ENCODE results near the gene LPO.

Gene LPO

DNA sequence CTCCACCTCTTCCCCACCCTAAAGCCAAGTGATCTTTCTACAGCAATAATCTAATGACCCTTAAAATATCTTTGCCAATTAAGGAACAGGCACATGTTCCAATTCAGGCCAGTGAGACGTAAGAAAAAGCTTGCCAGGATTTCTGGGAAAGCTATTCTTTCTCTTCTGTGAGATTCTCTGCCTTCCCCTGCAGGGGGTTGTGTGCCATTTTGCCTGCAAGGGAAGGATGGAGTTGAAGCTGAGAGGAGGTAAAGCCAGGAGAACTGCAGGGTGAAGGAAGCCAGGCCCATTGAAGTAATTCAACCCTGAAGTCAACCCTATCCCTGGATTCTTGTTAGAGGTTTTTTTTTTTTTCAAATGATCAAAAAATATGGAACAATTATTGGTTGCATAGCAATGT lies 9.0 kb upstream of the LPO start:
- no peak for DNase-seq (ENCODE audit: low spot score)

DNA sequence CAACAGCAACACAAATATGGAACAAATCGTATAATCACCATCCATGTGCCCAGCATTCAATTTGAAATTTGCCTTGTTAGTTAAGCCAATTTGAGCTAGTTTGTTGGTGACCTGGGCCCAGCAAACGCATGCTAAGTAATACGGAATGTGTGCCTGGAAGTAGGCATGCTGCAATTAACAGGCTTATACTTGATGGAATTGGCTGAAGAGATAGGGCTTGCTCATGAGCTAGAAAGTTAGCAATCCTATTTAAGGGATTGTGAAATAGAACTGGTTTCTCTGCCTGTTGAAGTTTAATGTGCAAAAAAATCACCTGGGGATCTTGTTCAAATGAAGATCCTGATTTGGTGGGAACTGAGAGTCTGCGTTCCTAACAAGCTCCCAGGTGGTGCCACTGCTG lies 8.5 kb upstream of the LPO start:
- DNase-seq (ENCODE audit: low spot score): no peak

DNA sequence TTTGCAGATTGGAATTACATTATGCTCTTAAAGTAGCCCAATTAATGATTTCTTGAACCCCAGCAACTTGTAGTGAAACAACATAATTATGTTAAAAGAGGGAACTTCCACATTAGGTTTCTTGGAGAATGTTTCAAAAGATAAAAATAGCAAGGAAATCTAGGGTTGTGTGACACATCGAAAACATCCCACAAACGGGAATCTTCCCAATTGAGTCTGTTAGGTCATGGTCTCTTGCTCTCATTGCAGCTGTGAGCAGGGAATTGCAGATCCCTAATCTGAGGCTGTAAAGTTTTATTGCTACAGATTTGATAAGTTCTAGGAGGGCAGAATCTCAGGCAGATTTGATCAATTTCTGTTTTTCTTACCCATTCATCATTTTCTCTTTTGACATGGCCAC lies 6.7 kb upstream of the LPO start:
- DNase-seq (ENCODE audit: low spot score): no peak

DNA sequence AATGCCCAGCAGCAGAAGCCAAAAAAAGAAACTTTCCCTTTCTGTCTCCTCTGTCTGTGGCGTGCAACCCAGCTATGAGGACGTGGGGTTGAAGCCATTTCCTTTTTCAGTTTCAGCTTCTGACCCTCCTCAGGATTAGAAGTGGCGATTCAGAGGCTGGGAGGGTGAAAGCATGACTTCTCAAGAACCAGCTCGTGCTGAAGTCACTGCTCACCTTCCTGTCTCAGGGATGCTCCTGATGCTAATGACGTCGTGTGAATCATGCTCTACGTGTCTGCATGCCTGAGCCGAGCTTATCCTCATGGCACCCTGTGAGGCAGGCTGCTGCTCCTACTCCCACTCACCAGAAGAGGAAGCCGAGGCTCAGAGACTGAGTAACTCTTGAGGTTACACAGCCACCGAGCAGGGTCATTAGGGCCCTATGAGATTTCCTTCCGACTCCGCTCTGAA lies 5.7 kb upstream of the LPO start:
- DNase-seq (ENCODE audit: low spot score): no peak

DNA sequence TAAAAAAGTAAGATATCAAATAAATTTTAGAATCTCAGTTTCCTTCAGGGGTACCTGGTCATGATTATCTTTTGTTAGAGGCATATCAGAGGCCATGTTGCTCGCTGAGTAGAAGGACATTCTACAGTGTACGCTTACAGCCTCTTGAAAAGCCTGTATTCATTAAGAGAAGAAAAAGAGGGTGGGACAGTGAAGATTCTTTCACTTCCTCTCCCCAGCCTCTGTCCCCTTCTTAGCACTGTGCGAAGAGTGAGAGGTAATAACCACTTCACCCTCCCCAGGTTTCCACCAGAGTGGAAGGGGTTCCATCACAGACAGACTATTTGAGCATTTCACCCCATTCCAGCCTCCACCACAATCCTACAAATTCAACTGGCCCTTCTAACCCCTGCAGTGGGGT lies 4.8 kb upstream of the LPO start:
- no peak for DNase-seq (ENCODE audit: low spot score)

DNA sequence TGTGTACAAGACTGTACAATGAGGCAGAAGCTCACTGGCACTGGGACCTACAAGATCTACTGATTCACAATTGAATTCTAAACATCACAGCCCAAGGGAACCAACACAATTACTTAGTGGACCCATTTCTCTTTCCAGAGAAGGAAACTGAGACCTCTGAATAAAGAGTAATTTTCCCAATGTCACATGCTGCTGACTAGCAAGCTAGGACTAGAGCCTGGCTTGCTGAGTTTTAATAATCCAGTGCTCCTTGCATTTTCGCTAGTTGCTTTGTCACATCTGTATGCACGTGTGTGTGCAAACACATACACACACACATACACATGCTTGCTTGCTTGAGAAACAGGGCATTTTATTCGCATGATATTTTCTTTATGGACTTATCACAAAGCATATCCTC lies 3.9 kb upstream of the LPO start:
- DNase-seq (ENCODE audit: low spot score): no peak

DNA sequence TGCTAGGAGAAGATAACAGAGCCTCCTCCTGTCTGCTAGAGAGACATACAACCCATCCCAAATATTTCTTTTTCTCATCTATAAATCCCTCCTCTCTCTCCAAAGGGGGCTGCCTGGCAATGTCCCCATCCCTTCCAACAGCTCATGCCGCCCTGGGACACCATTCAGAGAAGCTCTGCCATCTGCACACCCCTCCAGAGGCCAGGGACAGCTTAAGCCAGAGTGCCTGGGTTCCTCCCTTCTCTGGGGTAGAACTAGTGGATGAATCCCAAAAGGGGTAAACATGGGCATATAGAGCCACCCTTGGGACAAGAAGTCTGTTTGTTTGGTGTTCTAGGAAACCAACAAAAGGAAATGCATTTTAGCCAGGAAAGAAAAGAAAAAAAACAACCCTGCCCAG lies 2.6 kb upstream of the LPO start:
- no peak for DNase-seq (ENCODE audit: low spot score)

DNA sequence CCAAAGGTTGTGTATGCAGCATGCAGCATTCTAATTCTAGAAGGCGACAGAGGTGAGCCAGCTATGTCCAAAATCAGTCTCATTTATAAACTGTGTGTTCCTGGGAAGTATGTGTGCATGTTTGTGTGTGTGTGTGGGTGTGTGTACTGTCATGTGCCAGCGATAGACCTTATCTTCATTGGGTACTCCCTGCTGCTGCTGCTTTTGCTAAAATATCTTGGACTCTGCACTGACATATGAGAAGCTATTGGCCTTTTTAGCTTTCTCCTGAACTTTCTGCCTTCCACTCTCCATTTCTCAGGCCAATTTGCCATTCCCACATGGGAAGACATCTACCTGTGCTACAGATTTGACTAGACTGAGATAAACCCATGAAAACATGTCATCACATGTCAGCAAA lies 2.0 kb upstream of the LPO start:
- no peak for DNase-seq (ENCODE audit: low spot score)

DNA sequence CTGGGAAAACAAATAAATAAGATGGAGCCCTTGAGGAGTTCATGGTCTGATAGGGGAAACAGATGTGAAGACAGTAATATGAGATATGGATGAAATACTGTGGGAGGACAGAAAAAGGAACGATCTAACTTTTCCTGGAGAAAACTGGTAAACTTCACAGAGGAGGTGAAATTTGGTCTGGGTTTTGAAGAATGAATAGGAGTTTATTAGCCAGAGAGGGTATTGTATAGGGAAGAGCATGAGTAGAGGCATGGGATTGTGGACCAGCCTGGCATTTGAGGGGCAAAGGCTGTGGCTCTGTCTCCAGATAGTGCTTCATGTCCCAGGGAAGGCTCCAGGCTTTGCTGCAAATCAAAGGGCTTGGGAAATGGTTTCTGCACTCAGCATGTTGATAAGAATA lies 1.6 kb downstream of the LPO start:
- DNase-seq (ENCODE audit: low spot score): no peak

DNA sequence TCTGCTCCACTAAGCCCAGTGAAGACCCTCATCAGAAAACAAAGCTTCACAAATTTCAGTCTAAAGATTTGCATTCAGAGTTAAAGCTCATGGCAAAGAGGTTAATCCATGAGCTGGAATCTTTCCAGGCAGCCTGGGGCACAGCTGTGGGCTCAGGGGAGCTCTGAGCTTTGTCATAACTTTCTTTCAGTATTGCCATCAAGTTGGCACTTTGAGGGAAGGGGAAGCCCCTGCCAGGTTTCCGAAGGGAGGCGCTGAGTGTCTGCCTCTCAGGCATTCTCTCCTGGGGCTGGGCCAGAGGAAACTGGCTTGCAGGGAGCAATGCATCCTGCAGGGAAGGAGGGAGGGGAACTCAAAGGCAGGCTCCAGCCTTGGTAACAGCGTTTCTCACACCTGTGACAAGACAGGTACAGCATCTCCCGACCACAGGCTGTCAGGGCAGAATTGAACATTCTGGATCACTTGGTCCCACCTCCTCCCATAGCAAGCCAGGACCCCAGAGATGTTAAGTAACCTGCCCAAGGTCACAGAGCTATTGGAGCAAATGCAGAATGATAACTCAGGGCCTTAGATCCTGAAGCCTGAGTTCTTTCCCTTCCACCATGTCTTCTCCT lies 3.9 kb downstream of the LPO start:
- DNase-seq (ENCODE audit: low spot score): no peak

DNA sequence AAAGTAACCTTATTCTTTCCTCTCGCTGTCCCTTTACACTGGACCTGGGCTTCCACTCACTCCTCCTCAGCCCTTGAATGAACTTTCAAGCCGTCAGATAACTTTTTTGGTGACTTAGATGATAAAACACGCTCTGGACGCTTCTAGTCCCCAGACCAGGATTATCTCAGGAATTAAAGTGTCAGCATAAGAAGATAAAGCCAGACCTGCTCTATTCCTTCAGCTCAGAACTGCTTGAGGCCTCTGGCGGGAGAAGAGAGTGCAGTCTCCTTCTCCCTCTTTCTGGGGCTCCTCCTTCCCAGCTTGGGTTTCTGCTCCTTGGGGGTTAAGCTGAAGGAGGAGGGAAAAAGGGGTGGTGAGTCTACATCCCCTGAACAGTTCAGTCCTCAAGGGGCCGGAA lies 6.6 kb downstream of the LPO start:
- no peak for DNase-seq (ENCODE audit: low spot score)

DNA sequence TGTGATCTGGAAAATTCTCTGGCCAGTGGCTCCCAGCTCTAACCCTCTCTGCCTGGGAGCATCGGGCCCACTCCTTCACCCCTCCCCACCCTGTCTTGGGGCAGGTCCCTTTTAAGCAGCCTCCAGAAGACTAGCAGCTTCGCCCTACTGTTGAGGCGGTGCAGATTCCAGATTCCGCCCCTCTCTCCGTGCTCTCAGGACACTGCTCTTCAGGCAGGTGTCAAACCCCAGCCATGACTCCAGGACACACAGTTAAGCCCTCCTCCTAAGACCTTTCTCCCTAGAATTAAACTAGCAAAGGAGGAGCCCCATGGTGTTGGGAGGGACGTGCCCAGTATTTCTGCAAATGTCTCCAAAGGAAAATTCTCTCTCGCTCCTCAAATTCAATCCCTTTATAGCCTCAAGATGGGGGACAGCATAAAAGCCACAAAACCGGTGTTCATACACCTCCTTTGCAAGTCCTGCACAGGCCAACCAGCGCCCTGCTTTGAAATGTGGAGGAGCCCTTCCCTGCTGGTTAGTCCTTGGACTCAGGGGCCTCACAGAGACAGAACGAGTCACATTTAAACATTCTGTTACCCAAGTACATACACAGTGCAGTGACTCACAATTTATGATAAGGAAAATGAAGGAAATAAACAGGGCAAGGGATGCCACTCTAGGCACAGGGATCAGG lies 7.2 kb downstream of the LPO start:
- DNase-seq (ENCODE audit: low spot score): no peak

DNA sequence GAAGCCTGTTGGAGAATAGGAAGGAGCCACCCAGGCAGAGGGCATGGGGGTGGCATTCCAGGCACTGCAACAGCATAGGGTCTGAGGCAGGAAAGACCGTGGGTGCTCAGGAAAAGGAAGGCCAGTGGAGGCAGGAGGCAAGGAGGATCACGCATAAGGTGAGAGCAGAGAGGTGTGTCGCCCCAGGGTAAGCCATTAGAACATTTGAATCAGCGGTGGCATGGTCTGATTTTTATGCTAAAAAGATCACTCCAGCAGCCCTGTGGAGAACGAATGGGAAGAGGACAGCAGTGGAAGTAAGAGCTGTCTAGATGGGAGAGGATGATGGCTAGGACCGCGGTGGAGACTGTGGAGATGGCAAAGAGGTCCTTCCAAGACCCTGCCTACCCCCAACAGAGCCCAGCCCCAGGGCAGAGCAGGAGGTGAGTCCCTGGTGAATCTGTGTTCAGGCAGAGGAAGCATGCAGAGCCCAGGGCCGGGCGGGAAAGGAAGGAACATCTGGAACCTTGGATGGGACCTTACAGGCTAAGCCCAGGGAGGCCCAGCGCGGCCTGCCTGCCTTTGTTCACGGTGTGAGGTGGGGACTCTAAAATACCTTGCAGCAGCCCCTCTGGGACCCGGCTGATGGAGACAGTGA lies 7.8 kb downstream of the LPO start:
- DNase-seq (ENCODE audit: low spot score): no peak

DNA sequence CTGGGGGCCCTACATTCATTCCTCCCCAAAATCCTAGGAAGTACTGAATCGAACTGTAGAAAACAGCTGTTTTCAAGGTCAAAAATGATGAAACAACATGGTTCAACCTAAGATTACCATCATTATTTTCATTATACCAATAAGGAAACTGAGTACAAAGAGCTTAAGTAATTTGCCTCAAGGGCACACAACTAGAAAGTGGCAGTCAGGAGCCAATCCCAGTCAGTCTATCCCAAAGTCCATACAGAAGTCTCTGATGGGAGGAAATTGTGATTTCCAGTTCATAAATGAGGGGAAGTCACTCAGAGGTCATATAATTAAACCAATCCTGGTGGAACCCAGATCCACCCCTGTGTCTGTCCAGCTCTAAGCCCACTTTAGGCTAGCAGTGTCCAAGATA lies 8.4 kb downstream of the LPO start:
- DNase-seq (ENCODE audit: low spot score): no peak

DNA sequence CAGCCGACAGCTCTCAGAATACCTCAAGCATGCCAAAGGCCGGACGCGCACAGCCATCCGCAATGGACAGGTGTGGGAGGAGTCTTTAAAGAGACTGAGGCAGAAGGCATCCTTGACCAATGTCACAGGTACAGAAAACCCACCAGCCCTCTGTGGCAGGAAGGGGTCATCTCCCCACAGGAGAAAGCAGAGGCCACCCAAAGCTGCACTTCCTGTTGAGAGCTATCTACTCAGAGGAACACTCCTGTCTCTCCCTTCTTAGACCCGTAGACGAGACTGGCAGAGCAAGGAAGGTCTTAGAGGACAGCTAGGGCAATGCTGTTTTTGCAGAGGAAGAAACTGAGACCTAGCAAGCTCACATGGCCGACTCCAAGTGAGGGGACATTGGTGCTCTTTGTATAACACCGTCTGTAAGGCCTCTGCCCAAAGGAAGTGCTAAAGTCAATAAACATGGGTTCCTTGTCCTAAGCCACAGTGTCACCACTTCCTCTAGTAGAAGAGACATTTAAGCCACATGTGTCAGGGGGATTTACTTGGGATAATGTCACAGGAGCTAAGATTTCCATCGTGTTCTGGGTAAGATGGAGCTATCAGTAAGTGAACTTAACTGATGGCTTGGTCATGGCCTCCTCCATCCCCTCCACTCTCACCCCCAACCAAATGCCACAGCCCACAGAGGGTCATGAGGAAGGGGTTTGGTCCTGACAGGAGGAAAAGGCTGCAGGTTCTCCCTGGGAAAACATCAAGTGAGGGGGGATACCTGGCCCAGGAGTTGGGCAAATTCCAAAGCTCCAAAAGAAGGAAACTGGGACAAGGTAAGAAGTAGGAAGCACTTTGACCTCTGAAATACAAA lies 9.4 kb downstream of the LPO start:
- no peak for DNase-seq (ENCODE audit: low spot score)

DNA sequence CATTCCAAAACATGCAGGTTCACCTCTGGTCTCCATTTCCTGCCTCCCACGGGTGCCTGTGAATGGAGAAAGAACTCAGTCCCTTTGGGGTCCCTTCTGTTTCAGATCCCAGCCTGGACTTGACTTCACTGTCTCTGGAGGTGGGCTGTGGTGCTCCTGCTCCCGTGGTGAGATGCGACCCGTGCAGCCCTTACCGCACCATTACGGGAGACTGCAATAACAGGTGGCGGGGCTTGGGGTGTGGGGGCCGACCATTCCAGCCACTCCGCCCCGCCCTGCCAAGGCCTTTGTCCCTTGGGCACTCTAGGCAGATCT lies 10.5 kb downstream of the LPO start:
- no peak for DNase-seq (ENCODE audit: low spot score)

DNA sequence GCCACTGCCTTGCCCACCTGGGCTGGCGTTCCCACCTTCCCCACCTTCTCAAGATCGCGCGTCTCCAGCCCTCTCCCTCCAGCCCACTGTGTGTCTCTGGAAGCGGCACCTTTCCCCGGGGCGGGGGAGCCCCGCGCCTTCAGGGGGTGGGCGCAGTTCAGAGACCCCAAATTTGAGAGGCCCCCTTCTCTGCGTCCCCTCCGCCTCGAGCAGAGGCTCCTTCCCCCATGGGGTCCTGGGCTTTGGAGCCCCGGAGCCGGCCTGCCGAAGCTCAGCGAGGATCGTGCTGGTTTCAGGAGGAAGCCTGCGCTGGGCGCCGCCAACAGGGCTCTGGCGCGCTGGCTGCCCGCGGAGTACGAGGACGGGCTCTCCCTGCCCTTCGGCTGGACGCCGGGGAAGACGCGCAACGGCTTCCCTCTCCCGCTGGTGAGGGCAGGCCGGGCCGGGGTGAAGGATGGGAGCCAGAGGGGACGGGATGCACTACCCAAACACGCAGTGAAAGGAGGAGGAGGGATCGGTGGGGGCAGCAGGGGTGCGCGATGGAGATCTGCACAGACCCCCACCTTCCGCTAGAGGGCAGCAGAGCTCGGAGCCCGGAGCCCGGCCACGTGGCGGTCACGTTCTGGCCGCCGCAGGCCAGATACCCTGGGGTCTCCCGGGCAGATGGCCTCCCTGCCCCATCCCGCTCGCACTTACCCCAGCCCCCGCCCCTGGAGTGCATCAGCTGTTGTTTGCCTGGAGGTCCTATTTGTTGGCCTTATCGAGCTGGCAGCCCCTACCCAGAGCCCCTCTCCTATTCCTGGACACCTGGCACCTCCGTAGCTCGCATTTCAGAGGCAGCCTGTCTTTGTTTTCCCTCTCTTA lies 11.1 kb downstream of the LPO start:
- peak; percentile 69 for DNase-seq (ENCODE audit: low spot score)

DNA sequence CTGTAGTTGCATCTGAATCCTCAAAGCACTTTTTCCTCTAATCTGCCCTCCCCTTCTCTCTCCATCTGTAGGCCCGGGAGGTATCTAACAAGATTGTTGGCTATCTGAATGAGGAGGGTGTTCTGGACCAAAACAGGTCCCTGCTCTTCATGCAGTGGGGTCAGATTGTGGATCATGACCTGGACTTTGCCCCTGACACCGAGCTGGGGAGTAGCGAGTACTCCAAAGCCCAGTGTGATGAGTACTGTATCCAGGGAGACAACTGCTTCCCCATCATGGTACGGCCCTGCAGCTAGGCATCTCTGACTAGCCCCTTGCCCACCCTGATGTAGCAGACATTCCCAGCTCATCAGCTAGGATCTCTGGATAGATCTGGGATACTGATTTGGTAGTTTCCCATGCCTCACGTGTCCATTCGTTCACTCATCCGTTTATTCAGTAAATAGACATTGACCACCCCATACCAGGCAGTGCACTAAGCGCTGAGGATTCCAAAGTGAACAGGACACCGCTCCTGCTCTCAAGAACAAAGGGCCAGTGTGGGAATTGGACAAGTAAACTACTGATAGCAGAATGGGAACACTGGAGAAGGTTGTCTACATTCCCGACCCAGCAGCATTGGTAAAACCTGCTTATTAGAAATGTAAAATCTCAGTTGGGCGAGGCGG lies 12.1 kb downstream of the LPO start:
- peak; percentile 22 for DNase-seq (ENCODE audit: low spot score)

DNA sequence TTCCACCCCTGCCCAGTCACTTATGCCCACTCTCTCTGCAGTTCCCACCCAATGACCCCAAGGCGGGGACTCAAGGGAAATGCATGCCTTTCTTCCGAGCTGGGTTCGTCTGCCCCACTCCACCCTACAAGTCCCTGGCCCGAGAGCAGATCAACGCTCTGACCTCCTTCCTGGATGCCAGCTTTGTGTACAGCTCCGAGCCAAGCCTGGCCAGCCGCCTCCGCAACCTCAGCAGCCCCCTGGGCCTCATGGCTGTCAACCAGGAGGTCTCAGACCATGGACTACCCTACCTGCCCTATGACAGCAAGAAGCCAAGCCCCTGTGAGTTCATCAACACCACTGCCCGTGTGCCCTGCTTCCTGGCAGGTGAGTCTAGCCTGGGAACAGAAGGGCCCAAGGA lies 13.8 kb downstream of the LPO start:
- no peak for DNase-seq (ENCODE audit: low spot score)

DNA sequence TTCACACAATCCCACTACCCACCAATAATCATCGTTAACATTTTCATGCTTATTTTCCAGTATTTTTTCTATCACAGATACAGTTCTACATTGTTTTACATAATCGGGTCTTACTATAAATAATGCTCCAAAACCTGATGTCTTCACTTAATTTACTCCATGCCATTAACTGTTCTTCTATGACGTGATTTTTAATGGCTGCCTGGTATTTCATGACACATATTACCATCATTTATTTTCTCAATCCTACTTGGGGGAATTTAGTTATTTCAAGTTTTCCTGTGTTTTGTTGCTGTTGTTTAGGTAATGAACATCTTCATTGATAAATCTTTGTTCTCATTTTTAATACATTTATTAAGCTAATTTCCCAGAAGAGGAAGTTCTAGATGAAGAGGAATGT lies 14.7 kb downstream of the LPO start:
- no peak for DNase-seq (ENCODE audit: low spot score)

DNA sequence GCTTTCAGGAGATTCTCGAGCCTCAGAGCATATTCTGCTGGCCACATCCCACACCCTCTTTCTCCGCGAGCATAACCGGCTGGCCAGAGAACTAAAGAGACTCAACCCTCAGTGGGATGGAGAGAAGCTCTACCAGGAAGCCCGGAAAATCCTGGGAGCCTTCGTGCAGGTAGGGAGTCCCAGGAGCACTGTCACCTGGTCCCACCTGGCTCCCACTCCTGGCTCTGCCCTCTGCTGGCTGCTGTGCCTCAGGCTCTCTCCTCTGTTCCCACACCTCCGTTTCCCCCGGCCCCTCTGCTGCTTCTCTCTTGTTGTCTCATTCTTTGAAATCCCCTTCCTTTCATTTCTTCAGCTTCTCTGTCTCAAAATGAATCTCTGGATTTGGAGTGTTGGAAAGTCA lies 16.4 kb downstream of the LPO start:
- no peak for DNase-seq (ENCODE audit: low spot score)

DNA sequence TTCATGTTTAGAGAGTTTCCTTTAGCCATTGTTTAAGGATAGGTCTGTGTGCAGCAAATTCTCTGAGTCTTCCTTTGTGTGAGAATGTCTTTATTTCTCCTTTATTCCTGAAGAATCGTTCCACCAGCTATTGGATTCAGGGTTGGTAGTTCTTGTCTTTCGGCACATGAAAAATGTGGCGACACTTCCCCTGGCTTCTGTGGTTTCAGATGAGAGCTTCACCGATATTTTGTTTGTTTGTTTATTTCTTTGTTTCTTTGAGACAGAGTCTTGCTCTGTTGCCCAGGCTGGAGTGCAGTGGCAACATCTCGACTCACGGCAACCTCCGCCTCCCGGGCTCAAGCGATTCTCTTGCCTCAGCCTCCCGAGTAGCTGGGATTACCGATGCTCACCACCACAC lies 23.8 kb downstream of the LPO start:
- no peak for DNase-seq (ENCODE audit: low spot score)
